Measurements from ENCODE around the gene RNPC3.

RNPC3 gene

DNA sequence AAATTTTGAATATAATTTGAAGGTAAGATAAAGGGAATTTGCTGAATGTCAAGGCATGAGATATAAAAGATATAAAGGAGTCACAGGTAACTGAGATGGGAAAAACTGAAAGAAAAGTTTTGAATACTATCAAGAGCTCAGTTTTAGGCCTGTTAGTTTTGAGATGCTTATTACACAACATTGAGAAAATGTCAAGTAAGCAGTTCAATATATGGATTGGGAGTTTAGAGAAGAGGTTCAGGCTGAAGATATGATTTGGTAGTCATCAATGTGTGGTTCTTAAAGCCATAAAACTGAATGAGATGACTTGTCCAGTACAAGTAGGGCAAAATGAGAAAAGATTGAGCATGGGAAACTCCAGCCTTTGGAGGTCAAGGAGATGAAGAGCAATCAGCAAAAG, 4.7 kb upstream of the RNPC3 start:
- DNase-seq (ENCODE audit: low read depth in 2 of 2), result no peak
- no peak overlapping the region for H3K4me3 ChIP-seq (replicated peaks in 1 of 2; ENCODE audit: low read depth in 2 of 2, low read length in 2 of 2)
- TF ChIP-seq, protein P1, sequence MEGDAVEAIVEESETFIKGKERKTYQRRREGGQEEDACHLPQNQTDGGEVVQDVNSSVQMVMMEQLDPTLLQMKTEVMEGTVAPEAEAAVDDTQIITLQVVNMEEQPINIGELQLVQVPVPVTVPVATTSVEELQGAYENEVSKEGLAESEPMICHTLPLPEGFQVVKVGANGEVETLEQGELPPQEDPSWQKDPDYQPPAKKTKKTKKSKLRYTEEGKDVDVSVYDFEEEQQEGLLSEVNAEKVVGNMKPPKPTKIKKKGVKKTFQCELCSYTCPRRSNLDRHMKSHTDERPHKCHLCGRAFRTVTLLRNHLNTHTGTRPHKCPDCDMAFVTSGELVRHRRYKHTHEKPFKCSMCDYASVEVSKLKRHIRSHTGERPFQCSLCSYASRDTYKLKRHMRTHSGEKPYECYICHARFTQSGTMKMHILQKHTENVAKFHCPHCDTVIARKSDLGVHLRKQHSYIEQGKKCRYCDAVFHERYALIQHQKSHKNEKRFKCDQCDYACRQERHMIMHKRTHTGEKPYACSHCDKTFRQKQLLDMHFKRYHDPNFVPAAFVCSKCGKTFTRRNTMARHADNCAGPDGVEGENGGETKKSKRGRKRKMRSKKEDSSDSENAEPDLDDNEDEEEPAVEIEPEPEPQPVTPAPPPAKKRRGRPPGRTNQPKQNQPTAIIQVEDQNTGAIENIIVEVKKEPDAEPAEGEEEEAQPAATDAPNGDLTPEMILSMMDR (IDR thresholded peaks at IDR 0.05; ENCODE audit: low read depth, low read length), result no peak

DNA sequence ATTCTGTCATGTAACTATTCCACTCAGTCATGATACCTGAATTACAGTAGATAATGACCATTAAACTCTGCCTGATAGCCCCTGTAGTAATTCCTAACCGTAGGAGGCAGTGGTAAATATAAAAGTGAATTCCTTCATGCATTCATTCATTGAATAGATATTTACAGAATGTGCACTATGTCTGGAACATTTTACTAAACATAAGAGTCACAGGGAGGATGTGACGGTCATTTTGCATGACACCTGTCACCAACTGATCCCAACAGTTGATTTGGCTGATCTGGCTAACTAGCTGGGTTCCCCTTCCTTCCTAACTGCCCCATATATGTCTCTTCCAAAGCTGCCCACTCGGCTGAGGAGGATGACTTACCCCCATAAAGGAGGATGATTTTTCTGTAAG, 2.2 kb upstream of the RNPC3 start:
- H3K4me3 ChIP-seq (replicated peaks in 1 of 2; ENCODE audit: low read depth in 2 of 2, low read length in 2 of 2), result no peak overlapping the region
- DNase-seq (ENCODE audit: low read depth in 2 of 2), result no peak
- TF ChIP-seq, protein P1 (IDR thresholded peaks at IDR 0.05; ENCODE audit: low read depth, low read length), result no peak

DNA sequence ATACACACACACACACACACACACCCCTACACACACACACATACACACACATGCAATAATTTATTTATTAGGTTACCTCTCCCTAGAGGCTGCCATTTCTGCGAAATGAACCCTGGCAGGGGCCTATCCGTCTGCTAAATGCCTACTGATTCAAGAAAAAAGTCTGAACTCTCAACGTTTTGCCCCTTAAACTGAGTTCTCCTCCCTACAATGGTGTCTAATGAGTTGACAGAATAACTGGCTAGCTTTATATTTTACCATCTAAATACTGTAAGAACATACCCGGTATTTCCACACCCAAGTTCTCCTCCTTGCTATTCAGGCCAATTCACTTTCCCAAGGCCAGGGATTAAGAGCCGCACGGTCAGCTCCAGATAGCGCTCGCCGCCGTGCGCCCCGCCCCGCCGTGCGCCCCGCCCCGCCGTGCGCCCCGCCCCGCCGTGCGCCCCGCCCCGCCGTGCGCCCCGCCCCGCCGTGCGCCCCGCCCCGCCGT, 339 bp upstream of the RNPC3 start:
- peak; percentile 60 to 74 for DNase-seq (ENCODE audit: low read depth in 2 of 2)
- peak overlapping the region; percentile 26 to 42 for H3K4me3 ChIP-seq (replicated peaks in 1 of 2; ENCODE audit: low read depth in 2 of 2, low read length in 2 of 2)
- TF ChIP-seq, protein P1 (IDR thresholded peaks at IDR 0.05; ENCODE audit: low read depth, low read length), result no peak

DNA sequence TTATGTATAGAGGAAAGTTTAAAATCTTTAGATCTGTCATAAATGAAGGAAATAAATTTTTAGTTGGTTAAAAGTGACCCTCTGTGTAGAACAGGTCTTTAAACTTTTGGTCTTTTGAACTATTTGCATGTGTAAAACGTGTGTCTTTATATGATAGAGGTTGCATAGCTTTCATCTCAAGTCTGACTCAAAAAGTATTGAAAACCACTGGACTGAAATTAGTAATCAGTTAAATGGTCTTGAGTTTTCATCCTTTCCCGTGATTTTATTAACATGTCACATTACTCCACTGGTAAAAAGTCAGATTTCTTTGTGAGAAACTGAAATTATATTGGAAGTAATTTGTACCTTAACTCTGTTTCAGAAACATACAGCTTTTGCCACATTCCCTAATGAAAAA, 1.8 kb downstream of the RNPC3 start:
- no peak for DNase-seq (ENCODE audit: low read depth in 2 of 2)
- TF ChIP-seq, protein P1 (IDR thresholded peaks at IDR 0.05; ENCODE audit: low read depth, low read length), result no peak

DNA sequence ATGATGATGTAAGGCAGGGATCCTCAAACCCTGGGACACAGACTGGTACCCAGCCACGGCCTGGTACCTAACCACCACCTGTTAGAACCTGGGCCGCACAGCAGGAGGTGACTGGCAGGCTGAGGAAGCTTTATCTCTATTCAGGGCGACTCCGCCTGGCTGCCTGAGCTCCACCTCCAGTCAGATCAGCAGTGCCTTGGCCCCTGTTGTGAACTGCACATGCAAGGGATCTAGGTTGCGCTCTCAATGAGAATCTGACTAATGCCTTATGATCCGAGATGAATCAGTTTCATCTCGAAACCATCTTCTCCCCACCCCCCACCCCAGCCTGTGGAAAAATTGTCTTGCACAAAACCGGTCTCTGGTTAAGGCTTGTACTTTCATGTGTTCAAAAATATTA, 4.2 kb downstream of the RNPC3 start:
- peak in 1 of 2 donors; percentile 73 for DNase-seq (ENCODE audit: low read depth in 2 of 2)
- TF ChIP-seq, protein P1 (IDR thresholded peaks at IDR 0.05; ENCODE audit: low read depth, low read length), result no peak
- H3K4me3 ChIP-seq (replicated peaks in 1 of 2; ENCODE audit: low read depth in 2 of 2, low read length in 2 of 2), result no peak overlapping the region

More for the DNA sequence above, 1.8 kb downstream of the RNPC3 start:
- no peak overlapping the region for H3K4me3 ChIP-seq (replicated peaks in 1 of 2; ENCODE audit: low read depth in 2 of 2, low read length in 2 of 2)

DNA sequence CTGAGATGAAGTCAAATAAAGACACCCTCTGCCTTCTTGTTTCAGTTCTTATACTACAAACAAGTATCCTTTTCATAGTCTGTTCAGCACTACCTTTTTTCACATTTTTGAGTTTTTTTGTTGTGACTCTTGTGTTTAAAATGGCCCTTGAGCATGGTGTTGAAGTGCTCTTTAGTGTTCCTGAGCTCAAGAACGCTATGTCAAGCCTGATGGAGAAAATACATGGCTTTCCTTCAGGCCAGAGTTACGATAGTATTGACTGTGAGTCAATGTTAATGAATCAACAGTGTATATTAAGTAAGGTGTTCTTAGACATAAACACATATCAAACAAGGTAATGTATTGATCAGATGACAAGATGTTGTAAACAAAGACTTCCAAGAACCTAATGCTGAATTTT, 12.7 kb downstream of the RNPC3 start:
- TF ChIP-seq, protein P1 (IDR thresholded peaks at IDR 0.05; ENCODE audit: low read depth, low read length), result no peak
- no peak overlapping the region for H3K4me3 ChIP-seq (replicated peaks in 1 of 2; ENCODE audit: low read depth in 2 of 2, low read length in 2 of 2)
- no peak for DNase-seq (ENCODE audit: low read depth in 2 of 2)

DNA sequence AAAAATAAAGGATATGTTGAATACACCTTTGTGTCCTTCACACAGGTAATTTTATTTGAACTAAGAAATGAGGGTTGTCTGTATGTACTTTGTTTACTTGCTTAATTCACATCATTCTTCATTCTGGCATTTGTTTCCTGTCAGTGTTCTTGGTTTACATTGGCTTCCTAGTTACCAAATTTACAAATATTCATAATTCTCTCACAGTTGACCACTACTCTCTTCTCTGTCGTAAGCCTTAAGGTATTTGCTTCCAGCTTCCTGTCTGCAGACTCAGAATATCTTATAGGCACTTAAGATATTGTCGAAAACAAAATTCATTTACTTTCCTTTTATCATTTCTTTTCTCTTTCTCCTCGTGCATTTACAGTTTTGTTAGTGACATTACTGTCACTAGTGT, 15.9 kb downstream of the RNPC3 start:
- DNase-seq (ENCODE audit: low read depth in 2 of 2), result no peak
- H3K4me3 ChIP-seq (replicated peaks in 1 of 2; ENCODE audit: low read depth in 2 of 2, low read length in 2 of 2), result no peak overlapping the region
- TF ChIP-seq, protein P1 (IDR thresholded peaks at IDR 0.05; ENCODE audit: low read depth, low read length), result no peak

Data from cardiac fibroblast (primary cell).